Spleen (tissue), 7 donors: ENCODE data around the gene STYX.

Source experiments
- POLR2A ChIP-seq, 3 donors: fragments of 450-650 bp; IDR thresholded peaks; one replicate each; pipeline ENCODE4 v1.5.1; 2017; ENCODE audit warnings: antibody characterized with exemption in 3 of 3, mild to moderate bottlenecking in 1 of 3
- TF ChIP-seq, protein P1 (sequence below), 11 experiments: fragments of 200-600 bp in 7 of 11; fragments of 450-650 bp in 4 of 11; sonication (generic) in 4 of 11; IDR thresholded peaks in 8 of 11; conservative IDR thresholded peaks in 3 of 11; 1 replicate in 7 of 11; 2 replicates in 4 of 11; pipeline versions ENCODE4 v1.4.0 to v1.8.0; 2016 to 2021; ENCODE audit warnings: antibody characterized with exemption in 11 of 11, inconsistent platforms in 4 of 11, mild to moderate bottlenecking in 1 of 11
- donor health status: DM: no; HTN: no; CAD: no; lungs with moderate emphysema.
- donor health status: DM: no; HTN: no; CAD: no.
- donor health status: DM: no; HTN: no; CAD: no.

DNA sequence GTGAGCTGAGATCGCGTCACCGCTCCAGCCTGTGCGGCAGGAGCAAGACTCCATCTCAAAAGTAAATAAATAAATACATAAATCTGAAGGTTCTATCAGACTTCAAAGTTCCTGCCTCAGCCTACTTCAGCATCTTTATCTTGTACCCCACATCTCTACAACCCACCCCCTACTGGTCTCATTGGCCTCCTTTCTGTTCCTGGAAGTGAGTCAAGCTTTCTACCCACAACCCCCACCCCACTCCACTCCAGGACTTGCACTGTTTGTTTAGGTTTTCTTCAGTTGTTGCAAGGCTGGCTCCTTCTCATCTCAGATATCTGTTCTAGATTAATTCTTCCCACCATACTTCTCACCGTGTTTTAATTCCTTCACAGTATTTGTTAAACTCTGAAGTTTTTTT is 23.7 kb upstream of the STYX start:
- TF ChIP-seq, protein P1, sequence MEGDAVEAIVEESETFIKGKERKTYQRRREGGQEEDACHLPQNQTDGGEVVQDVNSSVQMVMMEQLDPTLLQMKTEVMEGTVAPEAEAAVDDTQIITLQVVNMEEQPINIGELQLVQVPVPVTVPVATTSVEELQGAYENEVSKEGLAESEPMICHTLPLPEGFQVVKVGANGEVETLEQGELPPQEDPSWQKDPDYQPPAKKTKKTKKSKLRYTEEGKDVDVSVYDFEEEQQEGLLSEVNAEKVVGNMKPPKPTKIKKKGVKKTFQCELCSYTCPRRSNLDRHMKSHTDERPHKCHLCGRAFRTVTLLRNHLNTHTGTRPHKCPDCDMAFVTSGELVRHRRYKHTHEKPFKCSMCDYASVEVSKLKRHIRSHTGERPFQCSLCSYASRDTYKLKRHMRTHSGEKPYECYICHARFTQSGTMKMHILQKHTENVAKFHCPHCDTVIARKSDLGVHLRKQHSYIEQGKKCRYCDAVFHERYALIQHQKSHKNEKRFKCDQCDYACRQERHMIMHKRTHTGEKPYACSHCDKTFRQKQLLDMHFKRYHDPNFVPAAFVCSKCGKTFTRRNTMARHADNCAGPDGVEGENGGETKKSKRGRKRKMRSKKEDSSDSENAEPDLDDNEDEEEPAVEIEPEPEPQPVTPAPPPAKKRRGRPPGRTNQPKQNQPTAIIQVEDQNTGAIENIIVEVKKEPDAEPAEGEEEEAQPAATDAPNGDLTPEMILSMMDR (IDR thresholded peaks at IDR 0.05 in 8 of 11, conservative IDR thresholded peaks at IDR 0.05 in 3 of 11): no peak
- TF ChIP-seq POLR2A (IDR thresholded peaks at IDR 0.05): no peak
